ENCODE data around the gene LFNG. TPM values are rescaled to one million over a fixed set of nuclear protein-coding genes. Genes with fewer than 3 reads are reported as not detected.

LFNG gene
- total and polyA plus RNA-seq, 2 of the 13 experiments (the other 11 are each of a cell fraction or from before 2014, with no cell fraction given): 0.44 to 1.5 TPM

DNA sequence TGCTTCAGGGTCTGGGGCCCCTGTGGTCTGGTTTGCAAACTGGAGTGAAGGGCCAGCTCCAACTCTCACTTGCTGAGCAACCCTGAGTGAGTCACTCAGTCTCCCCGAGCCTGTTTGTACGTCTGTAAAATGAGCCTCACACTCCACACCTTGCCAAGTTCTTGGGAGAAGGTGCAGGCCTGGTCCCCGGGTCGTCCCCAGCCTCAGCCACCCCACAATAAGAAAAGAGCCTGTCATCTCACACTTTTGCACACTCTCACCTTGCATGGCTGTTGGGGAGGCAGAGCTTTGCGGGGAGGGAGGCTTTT, 48.6 kb upstream of the LFNG start:
- Histone ChIP-seq H3K79me2 (ENCODE audit: insufficient read depth, low read length) (no peaks in the 10 kb centered on the region), H3K9ac (ENCODE audit: insufficient read depth, low read depth, low read length) (no peak overlapping the region), H4K20me1 (ENCODE audit: insufficient read depth, low read length) (no peaks in the 10 kb centered on the region), H3K9me3 (ENCODE audit: low read length) (no peaks in the 10 kb centered on the region), H3K4me1 (ENCODE audit: insufficient read depth, low read length) (peaks cover 45% of the 10 kb centered on the region), H3K36me3 (replicated peaks in 1 of 2; ENCODE audit: control insufficient read depth in 1 of 2, insufficient read depth in 2 of 2, low read length in 2 of 2) (no peaks in the 10 kb centered on the region), H3K4me2 (ENCODE audit: low read depth, low read length) (peak overlapping the region; percentile 47; the same call in 1 of the 2 replicates), H3K27ac (ENCODE audit: extremely low read length, insufficient read depth, low read length) (no peak overlapping the region), H2AFZ (ENCODE audit: low read length) (no peak overlapping the region), H3K4me3 (replicated peaks in 1 of 3; ENCODE audit: insufficient read depth in 1 of 3, low read depth in 2 of 3, low read length in 3 of 3) (0 out of 6 replicates have a peak overlapping the region, but pooled peaks of 1 of the 3 experiments have one; percentile 28), H3K27me3 (ENCODE audit: control insufficient read depth in 1 of 2, insufficient read depth in 2 of 2, low read length in 2 of 2) (peaks cover 8 to 31% of the 10 kb centered on the region in 2 experiments; a peak in 4 of 5 replicates)
- CTCF ChIA-PET (ENCODE audit: low intra/inter-chr PET ratio, low total read pairs): no interaction called here
- POLR2A ChIA-PET: interaction anchor here (4.2 kb wide), 1 partner anchor 19 kb away, joined by 22 read pairs; no protein-coding TSS in a partner anchor
- intact Hi-C loops (cut with micrococcal nuclease; ENCODE audit: unreplicated experiment): loop anchor here (10.0 kb wide), 1 partner anchor 94 kb away; no protein-coding TSS in a partner anchor
- 86% methylated on average over 1 of the region's 5 CpGs for WGBS (ENCODE audit: low lambda C conversion rate)
- TF ChIP-seq, protein P1, sequence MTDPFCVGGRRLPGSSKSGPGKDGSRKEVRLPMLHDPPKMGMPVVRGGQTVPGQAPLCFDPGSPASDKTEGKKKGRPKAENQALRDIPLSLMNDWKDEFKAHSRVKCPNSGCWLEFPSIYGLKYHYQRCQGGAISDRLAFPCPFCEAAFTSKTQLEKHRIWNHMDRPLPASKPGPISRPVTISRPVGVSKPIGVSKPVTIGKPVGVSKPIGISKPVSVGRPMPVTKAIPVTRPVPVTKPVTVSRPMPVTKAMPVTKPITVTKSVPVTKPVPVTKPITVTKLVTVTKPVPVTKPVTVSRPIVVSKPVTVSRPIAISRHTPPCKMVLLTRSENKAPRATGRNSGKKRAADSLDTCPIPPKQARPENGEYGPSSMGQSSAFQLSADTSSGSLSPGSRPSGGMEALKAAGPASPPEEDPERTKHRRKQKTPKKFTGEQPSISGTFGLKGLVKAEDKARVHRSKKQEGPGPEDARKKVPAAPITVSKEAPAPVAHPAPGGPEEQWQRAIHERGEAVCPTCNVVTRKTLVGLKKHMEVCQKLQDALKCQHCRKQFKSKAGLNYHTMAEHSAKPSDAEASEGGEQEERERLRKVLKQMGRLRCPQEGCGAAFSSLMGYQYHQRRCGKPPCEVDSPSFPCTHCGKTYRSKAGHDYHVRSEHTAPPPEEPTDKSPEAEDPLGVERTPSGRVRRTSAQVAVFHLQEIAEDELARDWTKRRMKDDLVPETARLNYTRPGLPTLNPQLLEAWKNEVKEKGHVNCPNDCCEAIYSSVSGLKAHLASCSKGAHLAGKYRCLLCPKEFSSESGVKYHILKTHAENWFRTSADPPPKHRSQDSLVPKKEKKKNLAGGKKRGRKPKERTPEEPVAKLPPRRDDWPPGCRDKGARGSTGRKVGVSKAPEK (CRISPR knock-in tag; IDR thresholded peaks at IDR 0.05; ENCODE audit: borderline replicate concordance): no peak
- no peak for TF ChIP-seq ZNF12 (CRISPR knock-in tag; IDR thresholded peaks at IDR 0.05)
- 0 out of 2 replicates have a peak, but pooled peaks have one; percentile 4 for TF ChIP-seq FOSL2 (CRISPR knock-in tag; IDR thresholded peaks at IDR 0.05)
- no peak for FAIRE-seq
- no TSS peak for BruUV-seq (replicated peaks)
- DNase-seq (ENCODE audit: low spot score): no peak
- no peak for ATAC-seq
- in situ Hi-C loops (cut with HindIII; ENCODE audit: extremely low pct_ligation_motif_present, low pct_unique_long_range_greater_than_20kb): no loop called here

DNA sequence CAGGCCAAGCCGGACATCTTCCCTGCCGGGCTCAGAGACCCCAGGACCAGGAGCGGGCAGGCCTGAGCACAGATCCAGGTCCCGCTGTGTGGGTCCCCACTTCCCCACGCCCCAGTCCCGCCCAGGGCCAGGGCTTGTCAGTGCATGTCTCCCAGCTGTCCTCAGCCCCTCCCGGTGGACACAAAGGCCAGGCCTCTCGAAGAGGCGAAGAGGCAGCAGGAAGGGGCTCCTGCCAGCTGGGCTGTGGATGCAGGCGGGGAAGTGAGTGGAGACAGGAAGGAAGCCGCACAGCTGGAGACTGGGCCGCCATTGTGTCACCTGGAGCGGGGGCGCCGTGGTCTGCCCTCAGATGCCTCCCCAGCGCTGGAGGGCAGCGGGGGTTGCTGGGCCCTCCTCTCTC, 48.2 kb upstream of the LFNG start:
- Histone ChIP-seq H3K79me2 (ENCODE audit: insufficient read depth, low read length) (no peaks in the 10 kb centered on the region), H3K36me3 (replicated peaks in 1 of 2; ENCODE audit: control insufficient read depth in 1 of 2, insufficient read depth in 2 of 2, low read length in 2 of 2) (no peaks in the 10 kb centered on the region), H2AFZ (ENCODE audit: low read length) (no peak overlapping the region), H3K27ac (ENCODE audit: extremely low read length, insufficient read depth, low read length) (no peak overlapping the region), H3K9ac (ENCODE audit: insufficient read depth, low read depth, low read length) (0 out of 2 replicates have a peak overlapping the region, but pooled peaks have one; percentile 22), H3K4me2 (ENCODE audit: low read depth, low read length) (peak overlapping the region; percentile 47; the same call in 1 of the 2 replicates), H3K9me3 (ENCODE audit: low read length) (no peaks in the 10 kb centered on the region), H3K27me3 (ENCODE audit: control insufficient read depth in 1 of 2, insufficient read depth in 2 of 2, low read length in 2 of 2) (peaks cover 8 to 31% of the 10 kb centered on the region in 2 experiments; a peak in 4 of 5 replicates), H3K4me3 (replicated peaks in 1 of 3; ENCODE audit: insufficient read depth in 1 of 3, low read depth in 2 of 3, low read length in 3 of 3) (0 out of 6 replicates have a peak overlapping the region, but pooled peaks of 1 of the 3 experiments have one; percentile 28), H4K20me1 (ENCODE audit: insufficient read depth, low read length) (no peaks in the 10 kb centered on the region), H3K4me1 (ENCODE audit: insufficient read depth, low read length) (peaks cover 45% of the 10 kb centered on the region)
- intact Hi-C loops (cut with micrococcal nuclease; ENCODE audit: unreplicated experiment) (loop anchor here (10.0 kb wide), 1 partner anchor 93 kb away; no protein-coding TSS in a partner anchor), in situ Hi-C loops (cut with HindIII; ENCODE audit: extremely low pct_ligation_motif_present, low pct_unique_long_range_greater_than_20kb) (no loop called here)
- ATAC-seq (no peak; the same call in 2 of the 3 replicates), DNase-seq (ENCODE audit: low spot score) (no peak), FAIRE-seq (no peak)
- ChIA-PET CTCF (ENCODE audit: low intra/inter-chr PET ratio, low total read pairs) (no interaction called here), POLR2A (interaction anchor here (4.2 kb wide), 1 partner anchor 20 kb away, joined by 22 read pairs; no protein-coding TSS in a partner anchor)
- BruUV-seq (replicated peaks): no TSS peak
- 46% methylated on average over 12 of the region's 17 CpGs for WGBS (ENCODE audit: low lambda C conversion rate)
- TF ChIP-seq ZNF274 (CRISPR knock-in tag; IDR thresholded peaks at IDR 0.05) (no peak), PHF8 (CRISPR knock-in tag; IDR thresholded peaks at IDR 0.05) (peak; percentile 37; the same call in 1 of the 2 replicates), ZNF768 (CRISPR knock-in tag; IDR thresholded peaks at IDR 0.05) (peak; percentile 33; the same call in 1 of the 2 replicates), RARG (CRISPR knock-in tag; IDR thresholded peaks at IDR 0.05; ENCODE audit: low read depth) (no peak), ZNF292 (CRISPR knock-in tag; IDR thresholded peaks at IDR 0.05; ENCODE audit: borderline replicate concordance, low read depth) (0 out of 2 replicates have a peak, but pooled peaks have one; percentile 27), YY1 (IDR thresholded peaks at IDR 0.05; ENCODE audit: insufficient read depth, insufficient replicate concordance, low read depth, low read length) (peak; percentile 19), NFRKB (IDR thresholded peaks at IDR 0.05) (no peak), SALL1 (CRISPR knock-in tag; IDR thresholded peaks at IDR 0.05) (0 out of 2 replicates have a peak, but pooled peaks have one; percentile 12)
- TF ChIP-seq, protein P2, sequence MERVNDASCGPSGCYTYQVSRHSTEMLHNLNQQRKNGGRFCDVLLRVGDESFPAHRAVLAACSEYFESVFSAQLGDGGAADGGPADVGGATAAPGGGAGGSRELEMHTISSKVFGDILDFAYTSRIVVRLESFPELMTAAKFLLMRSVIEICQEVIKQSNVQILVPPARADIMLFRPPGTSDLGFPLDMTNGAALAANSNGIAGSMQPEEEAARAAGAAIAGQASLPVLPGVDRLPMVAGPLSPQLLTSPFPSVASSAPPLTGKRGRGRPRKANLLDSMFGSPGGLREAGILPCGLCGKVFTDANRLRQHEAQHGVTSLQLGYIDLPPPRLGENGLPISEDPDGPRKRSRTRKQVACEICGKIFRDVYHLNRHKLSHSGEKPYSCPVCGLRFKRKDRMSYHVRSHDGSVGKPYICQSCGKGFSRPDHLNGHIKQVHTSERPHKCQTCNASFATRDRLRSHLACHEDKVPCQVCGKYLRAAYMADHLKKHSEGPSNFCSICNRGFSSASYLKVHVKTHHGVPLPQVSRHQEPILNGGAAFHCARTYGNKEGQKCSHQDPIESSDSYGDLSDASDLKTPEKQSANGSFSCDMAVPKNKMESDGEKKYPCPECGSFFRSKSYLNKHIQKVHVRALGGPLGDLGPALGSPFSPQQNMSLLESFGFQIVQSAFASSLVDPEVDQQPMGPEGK (CRISPR knock-in tag; IDR thresholded peaks at IDR 0.05): peak; percentile 49; the same call in 1 of the 2 replicates
- TF ChIP-seq, protein P3, sequence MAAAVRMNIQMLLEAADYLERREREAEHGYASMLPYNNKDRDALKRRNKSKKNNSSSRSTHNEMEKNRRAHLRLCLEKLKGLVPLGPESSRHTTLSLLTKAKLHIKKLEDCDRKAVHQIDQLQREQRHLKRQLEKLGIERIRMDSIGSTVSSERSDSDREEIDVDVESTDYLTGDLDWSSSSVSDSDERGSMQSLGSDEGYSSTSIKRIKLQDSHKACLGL (CRISPR knock-in tag; IDR thresholded peaks at IDR 0.05): 0 out of 2 replicates have a peak, but pooled peaks have one; percentile 27

All from HepG2 (cell line).